ENCODE measurements around the gene PILRB. TPM values are rescaled to one million over a fixed set of nuclear protein-coding genes. Genes with fewer than 3 reads are reported as not detected.

PILRB gene
- total and polyA plus RNA-seq, 3 experiments from 2014 or later = 18.1 to 33.7 (median 33.5) TPM

DNA sequence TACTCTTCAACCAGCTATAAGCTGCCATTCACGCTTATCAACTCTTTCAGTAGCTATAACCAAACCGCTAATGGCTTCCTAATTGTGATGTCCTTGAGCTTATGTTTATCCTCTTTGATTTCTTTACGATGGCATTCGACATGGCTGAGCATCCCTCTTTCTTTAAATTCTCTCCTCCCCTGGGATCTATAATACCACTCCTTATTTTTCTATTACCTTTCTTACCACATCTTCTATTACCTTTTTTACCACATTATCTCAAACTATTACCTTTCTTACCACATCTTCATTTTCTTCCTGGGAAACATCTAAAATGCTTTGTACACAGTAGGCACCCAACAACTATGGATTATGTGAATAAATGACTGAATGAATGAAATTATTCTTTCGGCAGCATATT lies 57.5 kb downstream of the PILRB start:
- H3K4me1 Mint-ChIP-seq = no peaks in the 10 kb centered on the region
- no peak for DNase-seq
- no peak overlapping the region for H3K4me3 Mint-ChIP-seq
- CTCF ChIA-PET = interaction anchor here (1.6 to 2.3 kb wide), 2 partner anchors 7 to 35 kb away, joined by 4 to 8 read pairs; no protein-coding TSS in a partner anchor
- H3K27ac ChIP-seq (ENCODE audit: low read depth, low read length) = no peak overlapping the region
- no peaks in the 10 kb centered on the region for H3K9me3 Mint-ChIP-seq
- no peak overlapping the region for H3K4me3 ChIP-seq (ENCODE audit: low read length)
- H3K36me3 ChIP-seq (ENCODE audit: insufficient read depth, low read length) = no peaks in the 10 kb centered on the region
- no peaks in the 10 kb centered on the region for H3K27me3 ChIP-seq (ENCODE audit: insufficient read depth, low read length, poor library complexity, severe bottlenecking)
- H3K4me1 ChIP-seq (ENCODE audit: insufficient read depth, low read length) = no peaks in the 10 kb centered on the region
- POLR2A ChIA-PET = no interaction called here
- no peaks in the 10 kb centered on the region for H3K9me3 ChIP-seq (ENCODE audit: low read length)
- H3K27ac Mint-ChIP-seq = no peak overlapping the region
- peaks cover 0 to 5% (median 4%) of the 10 kb centered on the region in 3 donors for H3K36me3 Mint-ChIP-seq
- H3K27me3 Mint-ChIP-seq = peaks cover 0 to 3% of the 10 kb centered on the region in 2 donors

Other genes with a start within 250 kb of the PILRB start
- 10 to 100 TPM; 75.7 to 82.3 TPM for gene TAF6, start 238.8 kb upstream of the PILRB start, total RNA-seq
- 39.8 TPM for gene TAF6, start 238.8 kb upstream of the PILRB start, polyA plus RNA-seq
- gene CNPY4, start 238.5 kb upstream of the PILRB start, total RNA-seq = 10 to 100 TPM; 18.9 to 19.0 TPM
- 24.1 TPM for gene CNPY4, start 238.5 kb upstream of the PILRB start, polyA plus RNA-seq
- gene MBLAC1, start 231.2 kb upstream of the PILRB start, total RNA-seq = 1 to 10 TPM; 4.4 TPM
- 2.3 TPM for gene MBLAC1, start 231.2 kb upstream of the PILRB start, polyA plus RNA-seq
- 100 to 1,000 TPM; 125 to 130 TPM for gene LAMTOR4, start 209.2 kb upstream of the PILRB start, total RNA-seq
- 386 TPM for gene LAMTOR4, start 209.2 kb upstream of the PILRB start, polyA plus RNA-seq
- gene TRAPPC14, start 199.4 kb upstream of the PILRB start, total RNA-seq = 10 to 100 TPM; 30.5 to 33.2 TPM
- 3.4 TPM for gene TRAPPC14, start 199.4 kb upstream of the PILRB start, polyA plus RNA-seq
- gene GAL3ST4, start 189.5 kb upstream of the PILRB start, total RNA-seq = 1 to 10 TPM; 1.0 to 1.6 TPM
- 0.52 TPM for gene GAL3ST4, start 189.5 kb upstream of the PILRB start, polyA plus RNA-seq
- gene GPC2, start 180.7 kb upstream of the PILRB start, total RNA-seq = 1 to 10 TPM; 1.6 to 2.1 TPM
- gene GPC2, start 180.7 kb upstream of the PILRB start, polyA plus RNA-seq = not detected
- 1 to 10 TPM; 5.0 to 5.1 TPM for gene STAG3, start 180.2 kb upstream of the PILRB start, total RNA-seq
- gene STAG3, start 180.2 kb upstream of the PILRB start, polyA plus RNA-seq = 1.5 TPM
- gene PVRIG, start 138.2 kb upstream of the PILRB start, total RNA-seq = 10 to 100 TPM; 23.9 to 24.5 TPM
- gene PVRIG, start 138.2 kb upstream of the PILRB start, polyA plus RNA-seq = 131 TPM
- gene SPDYE3, start 50.4 kb upstream of the PILRB start, total RNA-seq = not detected
- gene SPDYE3, start 50.4 kb upstream of the PILRB start, polyA plus RNA-seq = 9.8 TPM
- 1 to 10 TPM in 1 of 2 experiments, under 1 TPM in 1; 0.84 to 1.9 TPM for gene PILRA, start 15.4 kb downstream of the PILRB start, total RNA-seq
- gene PILRA, start 15.4 kb downstream of the PILRB start, polyA plus RNA-seq = 0.37 TPM
- gene ZCWPW1, start 70.6 kb downstream of the PILRB start, total RNA-seq = 1 to 10 TPM; 4.3 to 5.0 TPM
- 6.5 TPM for gene ZCWPW1, start 70.6 kb downstream of the PILRB start, polyA plus RNA-seq
- 10 to 100 TPM; 75.9 to 78.8 TPM for gene MEPCE, start 71.7 kb downstream of the PILRB start, total RNA-seq
- 13.6 TPM for gene MEPCE, start 71.7 kb downstream of the PILRB start, polyA plus RNA-seq
- gene PPP1R35, start 78.4 kb downstream of the PILRB start, total RNA-seq = 10 to 100 TPM; 41.4 to 46.3 TPM
- gene PPP1R35, start 78.4 kb downstream of the PILRB start, polyA plus RNA-seq = 50.2 TPM
- 1 to 10 TPM in 1 of 2 experiments, under 1 TPM in 1; 1.00 to 1.7 TPM for gene SPACDR, start 106.1 kb downstream of the PILRB start, total RNA-seq
- 0.56 TPM for gene SPACDR, start 106.1 kb downstream of the PILRB start, polyA plus RNA-seq
- gene TSC22D4, start 121.1 kb downstream of the PILRB start, total RNA-seq = 10 to 100 TPM; 96.2 to 99.1 TPM
- gene TSC22D4, start 121.1 kb downstream of the PILRB start, polyA plus RNA-seq = 40.5 TPM
- gene NYAP1, start 125.8 kb downstream of the PILRB start, total RNA-seq = under 1 TPM; 0.13 to 0.18 TPM
- gene NYAP1, start 125.8 kb downstream of the PILRB start, polyA plus RNA-seq = not detected
- gene AGFG2, start 181.1 kb downstream of the PILRB start, total RNA-seq = 10 to 100 TPM; 60.5 to 63.1 TPM
- 36.2 TPM for gene AGFG2, start 181.1 kb downstream of the PILRB start, polyA plus RNA-seq
- 10 to 100 TPM; 13.9 to 14.3 TPM for gene SAP25, start 215.8 kb downstream of the PILRB start, total RNA-seq
- 0.56 TPM for gene SAP25, start 215.8 kb downstream of the PILRB start, polyA plus RNA-seq
- gene LRCH4, start 228.0 kb downstream of the PILRB start, total RNA-seq = 100 to 1,000 TPM; 101 to 109 TPM
- gene LRCH4, start 228.0 kb downstream of the PILRB start, polyA plus RNA-seq = 153 TPM
- under 1 TPM; 0.47 to 0.50 TPM for gene FBXO24, start 228.2 kb downstream of the PILRB start, total RNA-seq
- not detected for gene FBXO24, start 228.2 kb downstream of the PILRB start, polyA plus RNA-seq
- 1 to 10 TPM; 6.8 TPM for gene PCOLCE, start 244.2 kb downstream of the PILRB start, total RNA-seq
- 1.6 TPM for gene PCOLCE, start 244.2 kb downstream of the PILRB start, polyA plus RNA-seq